Lower leg skin (tissue), 4 donors: Measurements from ENCODE around the gene TTF2. TPM values are rescaled to one million over a fixed set of nuclear protein-coding genes. Genes with fewer than 3 reads are reported as not detected.
"Not testable (repeated sequence)": the region's sequence is repeated elsewhere in the genome, so short reads cannot be mapped to it uniquely, and the experiment has no call there.

ENCODE experiments used
- DNase-seq, 2 donors: peaks; one replicate each; pipeline ENCODE4 v3.0.0-alpha.2; 2019; ENCODE audit warnings: low spot score in 2 of 2
- H3K4me3 ChIP-seq: fragments of 200-600 bp; sonication (generic); 2 replicates; pipeline ENCODE4 v1.5.1; 2017; ENCODE audit warnings: mild to moderate bottlenecking, low read depth; ENCODE audit not compliant: poor library complexity, severe bottlenecking
- CTCF ChIP-seq, 3 donors: fragments of 450-650 bp; IDR thresholded peaks; one replicate each; pipeline ENCODE4 v1.5.1; 2016; ENCODE audit warnings: antibody characterized with exemption in 3 of 3, mild to moderate bottlenecking in 3 of 3, moderate library complexity in 2 of 3
- POLR2A ChIP-seq, 2 donors: fragments of 450-650 bp; IDR thresholded peaks; one replicate each; pipeline ENCODE4 v1.6.1; 2016 to 2017; ENCODE audit warnings: antibody characterized with exemption in 2 of 2, mild to moderate bottlenecking in 1 of 2, moderate library complexity in 1 of 2
- WGBS, 2 donors: methylation state at CpG; one replicate each; pipeline ENCODE4 v1.1.5; 2018; 5-methylcytosine and 5-hydroxymethylcytosine counted together
- intact Hi-C: fragments of 100-400 bp; cut with DNase I; formaldehyde crosslinking; loops from one replicate; pipeline ENCODE4 v1.15.0; 2023; ENCODE audit warnings: low total_unique reads
- total RNA-seq, 4 donors: library from RNA; depleted of rRNA; stranded (reverse); fragments of >200 nt; gene quantifications; one replicate each; pipeline ENCODE4 v1.1.0, GENCODE V29; 2016

Gene TTF2
- total RNA-seq, 4 donors from 2014 or later = 6.8 to 26.8 (median 20.6) TPM

- intact Hi-C loops = no loop called here
- no peak overlapping the region for H3K4me3 ChIP-seq
- TF ChIP-seq POLR2A (IDR thresholded peaks at IDR 0.05) (no peak), CTCF (IDR thresholded peaks at IDR 0.05) (no peak)
- WGBS, 2 donors = 91% methylated on average over 4 of the region's 4 CpGs
- no peak for DNase-seq
Measured at GRCh38 chr1:117098287-117098890, 38.3 kb downstream of the TTF2 start.

DNA sequence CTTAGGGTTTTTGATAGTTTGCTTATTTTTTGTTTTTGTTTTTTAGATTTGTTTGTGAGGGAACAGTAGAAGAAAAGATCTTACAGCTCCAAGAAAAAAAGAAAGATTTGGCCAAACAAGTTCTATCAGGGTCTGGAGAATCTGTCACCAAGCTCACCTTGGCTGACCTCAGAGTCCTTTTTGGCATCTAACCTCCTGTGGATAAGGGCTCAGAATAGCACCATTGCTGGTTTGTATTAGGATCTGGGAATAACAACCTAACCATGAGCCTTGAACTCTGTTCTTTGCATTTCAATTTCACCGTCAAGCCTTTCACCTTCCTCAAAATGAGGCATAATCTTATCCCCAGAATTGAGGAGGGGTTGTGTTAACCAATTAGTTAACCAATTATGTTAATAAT lies 41.2 kb downstream of the TTF2 start:
- 96 to 100% methylated on average over 1 of the region's 1 CpG for WGBS, 2 donors
- TF ChIP-seq CTCF (IDR thresholded peaks at IDR 0.05) (no peak), POLR2A (IDR thresholded peaks at IDR 0.05) (no peak)
- no peak overlapping the region for H3K4me3 ChIP-seq
- DNase-seq = no peak
- intact Hi-C loops = loop anchor here (10.0 kb wide), 1 partner anchor 1373 kb away; no protein-coding TSS in a partner anchor

GRCh38 chr1:117101858-117102257 lies 41.7 kb downstream of the TTF2 start:
- intact Hi-C loops = loop anchor here (10.0 kb wide), 1 partner anchor 1373 kb away; no protein-coding TSS in a partner anchor
- not testable (repeated sequence) for H3K4me3 ChIP-seq, DNase-seq
- WGBS, 2 donors = 97 to 100% methylated on average over 3 of the region's 3 CpGs

DNA sequence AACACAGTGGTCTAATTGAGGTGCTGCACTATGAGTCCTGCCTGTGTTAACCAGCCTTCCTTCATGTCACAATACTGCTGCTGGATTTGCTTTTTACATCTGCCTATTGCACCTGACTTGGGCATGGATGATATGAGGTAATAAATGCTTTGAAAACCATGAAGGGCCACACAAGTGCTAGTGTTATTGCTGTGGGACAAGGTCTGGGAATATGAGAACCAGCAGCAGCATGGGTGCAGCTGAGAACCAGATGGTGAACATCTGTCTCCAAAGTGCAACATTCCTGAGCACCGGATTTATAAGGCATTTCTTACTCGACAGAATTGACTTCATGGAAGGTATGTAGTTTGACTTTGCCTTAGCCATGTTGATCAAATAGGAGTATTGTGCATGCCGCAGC lies 44.9 kb downstream of the TTF2 start:
- WGBS, 2 donors = 61 to 75% methylated on average over 3 of the region's 3 CpGs
- intact Hi-C loops = loop anchor here (10.0 kb wide), 1 partner anchor 1370 kb away; no protein-coding TSS in a partner anchor
- no peak for DNase-seq
- no peak for TF ChIP-seq CTCF (IDR thresholded peaks at IDR 0.05)
- TF ChIP-seq POLR2A (IDR thresholded peaks at IDR 0.05) = no peak
- H3K4me3 ChIP-seq = no peak overlapping the region

GRCh38 chr1:117105722-117106121 lies 45.6 kb downstream of the TTF2 start:
- no peak for DNase-seq
- no peak overlapping the region for H3K4me3 ChIP-seq

GRCh38 chr1:117106478-117106877 lies 46.4 kb downstream of the TTF2 start:
- H3K4me3 ChIP-seq = no peak overlapping the region
- DNase-seq = no peak
- 90 to 92% methylated on average over 2 of the region's 2 CpGs for WGBS, 2 donors
- no peak for TF ChIP-seq POLR2A (IDR thresholded peaks at IDR 0.05)
- no peak for TF ChIP-seq CTCF (IDR thresholded peaks at IDR 0.05)
- intact Hi-C loops = loop anchor here (10.0 kb wide), 1 partner anchor 1368 kb away; no protein-coding TSS in a partner anchor

More at GRCh38 chr1:117105722-117106121, 45.6 kb downstream of the TTF2 start:
- intact Hi-C loops = loop anchor here (10.0 kb wide), 1 partner anchor 1369 kb away; no protein-coding TSS in a partner anchor
- TF ChIP-seq CTCF (IDR thresholded peaks at IDR 0.05) (no peak), POLR2A (IDR thresholded peaks at IDR 0.05) (no peak)
